ENCODE results near the gene ISG15.
"Not testable (repeated sequence)": the region's sequence is repeated elsewhere in the genome, so short reads cannot be mapped to it uniquely, and the experiment has no call there.

Gene ISG15

GRCh38 chr1:975896-976683, 37.2 kb upstream of the ISG15 start:
- DNase-seq = peak; percentile 79

DNA sequence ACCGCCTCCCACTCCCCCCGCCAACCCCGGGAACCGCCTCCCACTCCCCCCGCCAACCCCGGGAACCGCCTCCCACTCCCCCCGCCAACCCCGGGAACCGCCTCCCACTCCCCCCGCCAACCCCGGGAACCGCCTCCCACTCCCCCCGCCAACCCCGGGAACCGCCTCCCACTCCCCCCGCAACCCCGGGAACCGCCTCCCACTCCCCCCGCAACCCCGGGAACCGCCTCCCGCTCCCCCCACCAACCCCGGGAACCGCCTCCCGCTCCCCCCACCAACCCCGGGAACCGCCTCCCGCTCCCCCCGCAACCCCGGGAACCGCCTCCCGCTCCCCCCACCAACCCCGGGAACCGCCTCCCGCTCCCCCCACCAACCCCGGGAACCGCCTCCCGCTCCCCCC, 36.5 kb upstream of the ISG15 start:
- not testable (repeated sequence) for DNase-seq

DNA sequence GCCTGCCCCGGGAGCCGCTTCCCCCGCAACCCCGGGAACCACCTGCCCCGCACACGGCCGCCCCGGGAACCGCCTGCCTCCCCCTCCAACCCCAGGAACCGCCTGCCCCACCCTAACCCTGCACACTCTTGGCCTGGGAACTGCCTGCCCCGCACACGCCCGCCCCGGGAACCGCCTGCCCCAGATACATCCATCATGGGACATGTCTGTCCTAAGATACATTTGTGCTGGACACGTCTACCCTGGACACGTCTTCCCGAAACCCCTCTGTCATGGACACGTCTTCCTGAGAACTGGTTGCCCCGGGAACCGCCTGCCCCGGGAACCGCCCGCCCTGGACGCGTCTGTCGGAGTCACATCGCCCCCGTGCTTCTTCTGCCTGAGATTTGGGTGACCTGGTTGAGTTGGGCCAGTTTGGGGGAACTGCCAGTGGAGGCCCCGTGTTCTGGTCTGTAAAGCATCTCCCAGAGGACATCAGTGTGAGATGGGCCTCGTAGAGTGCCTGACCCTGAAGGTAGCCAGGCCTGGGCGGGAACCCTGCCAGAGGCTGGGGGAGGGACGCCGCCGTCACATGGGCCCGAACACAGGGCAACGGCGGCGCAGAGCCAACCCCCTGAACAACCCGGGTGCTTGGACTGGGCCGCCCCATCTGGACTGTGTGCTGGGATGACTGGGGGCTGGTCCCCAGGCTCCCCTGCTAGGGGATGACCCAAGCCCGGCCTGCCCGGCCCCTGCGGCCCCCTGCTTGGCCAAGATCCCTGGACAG, 35.0 kb upstream of the ISG15 start:
- no peak for DNase-seq

DNA sequence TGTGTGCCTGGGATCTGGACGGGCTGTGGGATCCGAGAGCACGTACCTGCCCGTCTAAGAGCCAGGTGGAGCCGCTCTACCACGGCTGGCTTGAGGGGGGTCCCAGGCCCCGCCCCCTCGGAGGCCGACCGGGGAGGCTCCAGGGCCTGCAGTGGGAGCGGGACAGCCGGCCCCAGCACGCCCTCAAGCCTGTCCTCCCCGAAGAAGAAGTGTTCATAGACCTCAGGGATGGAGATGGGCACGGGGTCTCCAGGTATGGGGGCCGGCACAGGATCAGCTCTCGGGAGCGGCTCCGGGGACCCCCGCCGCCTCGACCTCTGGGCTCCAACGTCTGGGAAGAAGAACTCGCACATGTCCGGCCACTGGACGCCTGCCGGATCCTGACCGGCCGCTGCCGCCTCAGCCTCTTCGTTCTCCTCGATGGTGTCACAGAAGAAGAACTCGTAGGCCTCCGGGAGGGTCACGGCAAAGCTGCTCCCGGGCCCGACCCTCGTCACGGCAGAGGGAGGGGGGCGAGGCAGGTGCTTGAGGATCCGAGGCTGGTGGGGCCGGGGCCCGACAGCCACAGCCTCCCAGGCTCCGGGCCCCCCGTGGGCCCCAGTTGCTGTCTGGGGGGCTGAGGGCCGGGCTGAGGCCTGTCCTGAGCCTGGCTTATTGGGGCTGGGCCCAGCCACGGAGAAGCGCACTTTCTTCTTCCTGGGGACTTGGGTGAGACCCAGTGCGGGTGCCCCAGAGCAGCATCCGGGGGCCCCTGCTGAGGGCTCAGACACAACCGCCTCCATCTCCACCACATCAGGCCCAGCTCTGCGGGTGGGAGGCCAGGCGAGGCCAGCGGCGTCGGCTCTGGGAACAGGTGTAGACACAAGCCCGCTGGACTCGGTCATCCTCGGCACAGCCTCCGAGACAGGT, 34.2 kb upstream of the ISG15 start:
- DNase-seq = no peak

GRCh38 chr1:979744-980072, 33.6 kb upstream of the ISG15 start:
- DNase-seq = no peak

DNA sequence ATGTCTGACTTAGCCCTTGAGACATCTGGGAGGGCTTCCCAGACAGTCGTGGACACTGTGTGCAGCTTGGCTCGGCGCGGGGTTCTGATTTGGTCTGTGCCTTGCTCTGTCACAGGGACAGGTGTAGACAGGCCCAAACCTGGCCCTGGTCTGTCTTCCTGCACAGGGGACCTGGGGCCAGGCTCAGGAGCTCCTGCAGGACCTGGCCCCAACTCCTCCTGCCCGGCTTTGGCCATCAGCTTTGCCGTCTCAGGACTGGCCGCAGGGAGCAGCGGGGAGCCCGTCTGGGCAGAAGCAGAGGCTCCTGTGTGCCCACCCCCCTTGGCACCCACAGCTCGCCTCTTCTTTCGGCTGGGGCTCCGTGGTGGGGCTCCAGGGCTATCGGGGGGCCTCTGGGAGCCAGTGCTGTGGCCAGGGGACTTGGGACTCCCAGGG, 33.1 kb upstream of the ISG15 start:
- no peak for DNase-seq

DNA sequence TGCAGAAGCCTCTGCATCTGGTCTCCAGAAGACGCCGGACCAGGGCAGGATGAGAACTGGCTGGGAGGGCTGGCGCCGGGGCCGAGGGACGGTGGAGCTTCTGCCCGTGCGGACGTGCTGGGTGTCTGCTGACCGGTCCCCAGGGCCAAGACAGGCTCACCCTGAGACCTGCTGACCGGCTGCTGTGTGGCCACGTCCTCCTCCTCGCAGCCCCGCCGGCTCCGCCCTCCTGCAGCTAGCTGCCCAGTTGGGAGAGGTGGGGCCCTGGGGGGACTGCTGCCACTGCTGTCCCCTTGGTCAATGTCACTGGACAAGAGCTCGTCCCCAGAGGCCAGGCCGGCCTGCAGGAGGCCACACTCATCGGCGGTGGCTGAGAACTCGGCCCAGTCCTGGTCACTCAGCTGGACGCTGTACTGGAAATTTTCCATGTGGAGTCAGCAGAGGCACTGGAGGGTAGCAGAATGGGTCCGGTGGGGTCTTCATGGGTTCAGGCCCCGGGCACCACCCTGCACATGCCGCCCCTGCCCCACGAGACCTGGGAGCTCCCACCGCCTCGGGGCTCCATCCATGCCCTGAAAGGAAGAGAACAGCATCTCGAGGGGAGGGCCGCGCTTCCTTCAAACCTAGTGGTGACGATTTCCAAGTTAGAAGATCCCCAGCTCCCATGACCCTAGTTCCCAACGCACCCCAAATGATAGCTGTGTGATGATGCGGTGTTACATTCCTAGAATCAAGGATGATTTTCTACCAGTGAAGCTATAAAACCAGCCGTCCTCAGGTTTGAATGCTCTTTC, 32.5 kb upstream of the ISG15 start:
- no peak for DNase-seq

GRCh38 chr1:981491-981954, 31.8 kb upstream of the ISG15 start:
- no peak for DNase-seq

GRCh38 chr1:981955-982558, 31.2 kb upstream of the ISG15 start, which contains the start of gene PERM1:
TSS of gene PERM1 (minus strand) at chr1:982093. CDS start at chr1:981029, 1,064 bp downstream.
- no peak for DNase-seq

DNA sequence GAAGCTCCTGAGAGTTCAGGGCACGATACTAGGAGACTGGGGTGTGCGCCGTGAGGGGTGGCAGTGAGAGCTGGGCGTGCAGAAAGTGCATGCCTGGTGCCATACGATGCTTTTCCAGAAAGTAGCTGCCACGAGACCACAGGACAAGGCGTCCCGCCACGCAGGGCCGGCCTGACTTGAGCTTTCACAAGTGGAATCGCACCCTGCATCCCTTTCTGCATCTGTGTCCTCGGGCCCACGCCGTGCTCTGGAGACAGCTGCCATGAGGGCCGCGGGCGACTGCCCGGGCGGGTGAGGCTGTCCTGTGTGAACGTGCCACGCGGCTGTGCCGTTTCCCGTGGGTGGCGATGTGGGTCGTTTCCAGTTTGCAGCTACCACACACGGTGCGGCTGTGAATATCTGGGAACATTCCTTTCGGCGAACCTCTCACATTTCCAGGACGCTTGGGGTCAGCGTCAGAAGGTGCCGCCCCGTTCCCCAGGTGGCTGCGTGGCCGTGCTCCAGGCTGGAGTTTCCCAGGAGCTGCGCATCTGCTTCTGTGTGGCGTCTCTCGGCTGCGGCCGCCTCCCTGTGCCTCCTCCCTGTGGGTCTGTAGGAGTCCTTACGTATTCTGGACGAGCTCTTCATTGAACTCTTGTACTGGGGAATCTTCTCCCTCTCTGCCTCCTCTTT, 30.4 kb upstream of the ISG15 start:
- no peak for DNase-seq

DNA sequence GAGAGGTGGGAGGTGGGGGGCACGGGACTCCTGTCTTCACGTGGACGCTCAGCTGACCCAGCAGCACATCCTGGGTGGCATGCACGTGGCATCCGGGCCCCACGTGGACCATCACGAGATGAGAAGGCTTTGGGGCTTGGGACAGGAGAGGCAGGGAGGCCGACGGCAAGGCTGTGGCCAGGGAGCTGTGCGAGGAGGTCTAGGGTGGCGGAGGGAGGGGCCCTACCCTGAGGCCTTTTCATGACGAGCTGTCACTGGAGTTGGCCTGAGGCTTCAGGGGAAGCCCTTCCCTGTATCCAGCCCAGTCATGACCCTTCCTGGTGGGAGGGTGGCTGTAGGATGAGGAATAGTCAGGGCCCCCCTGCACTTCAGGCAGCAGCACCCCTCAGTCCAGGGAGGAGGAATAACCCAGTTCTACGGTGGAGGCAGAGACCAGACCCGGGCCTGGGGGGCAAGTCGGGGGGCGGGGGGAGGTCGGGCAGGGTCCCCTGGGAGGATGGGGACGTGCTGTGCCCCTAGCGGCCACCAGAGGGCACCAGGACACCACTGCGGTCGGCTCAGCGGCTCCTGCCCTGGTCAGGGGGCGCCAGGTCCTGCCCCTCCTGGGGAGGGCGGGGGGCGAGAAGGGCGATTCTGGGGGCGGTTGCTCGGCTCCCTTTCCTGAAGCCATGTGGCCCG, 29.4 kb upstream of the ISG15 start:
- DNase-seq = peak; percentile 69

DNA sequence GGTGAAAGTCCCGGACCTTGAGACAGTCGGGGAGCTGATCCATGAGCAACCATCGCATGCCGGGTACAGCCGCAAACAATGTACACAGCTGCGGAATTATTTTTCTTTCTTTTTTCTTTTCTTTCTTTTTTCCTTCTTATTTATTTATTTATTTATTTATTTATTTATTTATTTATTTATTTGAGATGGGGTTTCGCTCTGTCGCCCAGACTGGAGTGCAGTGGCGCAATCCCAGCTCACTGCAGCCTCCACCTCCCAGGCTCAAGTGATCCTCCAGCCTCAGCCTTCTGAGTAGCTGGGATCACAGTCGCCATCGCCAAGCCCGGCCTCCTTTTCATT, 28.9 kb upstream of the ISG15 start:
- DNase-seq = no peak

GRCh38 chr1:985126-985525, 28.2 kb upstream of the ISG15 start:
- DNase-seq = no peak

- not testable (repeated sequence) for DNase-seq
Observed at GRCh38 chr1:988061-988460, 25.2 kb upstream of the ISG15 start.

DNA sequence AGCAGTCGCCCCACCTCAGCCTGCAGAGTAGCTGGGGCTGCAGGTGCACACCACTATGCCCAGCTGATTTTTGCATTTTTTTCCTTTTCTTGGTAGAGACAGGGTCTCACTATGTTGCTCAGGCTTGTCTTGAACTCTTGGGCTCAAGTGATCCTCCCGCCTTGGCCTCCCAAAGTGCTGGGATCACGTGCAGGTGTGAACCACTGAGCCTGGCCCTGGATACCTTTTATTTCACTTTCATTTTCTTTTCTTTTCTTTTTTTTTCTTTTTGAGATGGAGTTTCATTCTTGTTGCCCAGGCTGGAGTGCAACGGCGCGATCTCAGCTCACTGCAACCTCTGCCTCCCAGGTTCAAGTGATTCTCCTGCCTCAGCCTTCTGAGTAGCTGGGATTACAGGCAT, 22.0 kb upstream of the ISG15 start:
- not testable (repeated sequence) for DNase-seq

- no peak for DNase-seq
Observed at GRCh38 chr1:991895-992294, 21.4 kb upstream of the ISG15 start.

- DNase-seq = no peak
Observed at GRCh38 chr1:992362-992761, 20.9 kb upstream of the ISG15 start.

- DNase-seq = no peak
Observed at GRCh38 chr1:993379-993995, 19.8 kb upstream of the ISG15 start.

DNA sequence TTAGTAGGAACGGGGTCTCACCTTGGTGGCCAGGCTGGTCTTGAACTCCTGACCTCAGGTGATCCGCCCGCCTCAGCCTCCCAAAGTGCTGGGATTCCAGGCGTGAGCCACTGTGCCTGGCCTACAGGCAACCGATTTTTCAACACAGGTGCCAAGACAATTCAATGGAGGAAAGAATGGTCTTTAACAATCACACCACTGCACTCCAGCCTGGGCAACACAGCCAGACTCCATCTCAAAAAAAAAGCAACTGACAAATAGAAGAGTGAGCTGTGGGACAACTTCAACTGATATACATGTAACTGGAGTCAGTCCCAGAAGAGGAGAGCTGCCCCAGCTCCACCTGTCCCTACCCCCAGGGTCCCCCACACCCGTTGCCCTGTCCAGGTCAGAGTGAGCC, 18.8 kb upstream of the ISG15 start:
- DNase-seq = not testable (repeated sequence)
